Keratinocyte (primary cell): ENCODE data around the gene LPGAT1. TPM values are rescaled to one million over a fixed set of nuclear protein-coding genes. Genes with fewer than 3 reads are reported as not detected.

ENCODE experiments used
- DNase-seq: peaks from one replicate; pipeline ENCODE4 v3.0.0-alpha.2; 2011; ENCODE audit warnings: low read depth, missing footprints, low spot score
- FAIRE-seq: peaks from 2 replicates; lab custom pipeline; 2011; peaks lifted over from hg19 to GRCh38; lab: Jason Lieb, UNC
- H2AFZ ChIP-seq: 2 replicates; pipeline ENCODE4 v1.6.0; 2012; ENCODE audit warnings: low read length, control low read depth, inconsistent platforms; ENCODE audit not compliant: control insufficient read depth
- H3K27ac ChIP-seq: 2 replicates; pipeline ENCODE4 v1.5.1; 2011; ENCODE audit warnings: low read length; ENCODE audit not compliant: control insufficient read depth, insufficient read depth
- H3K27me3 ChIP-seq: 3 replicates; pipeline ENCODE4 v1.6.0; 2011; ENCODE audit warnings: low read length; ENCODE audit not compliant: control insufficient read depth, insufficient read depth; ENCODE audit errors: extremely low read depth
- H3K36me3 ChIP-seq, 2 experiments: 2 replicates in 1 of 2; 3 replicates in 1 of 2; pipeline ENCODE4 v1.5.1; 2011; ENCODE audit warnings: low read length in 2 of 2, mild to moderate bottlenecking in 1 of 2; ENCODE audit not compliant: control insufficient read depth in 2 of 2, insufficient read depth in 2 of 2; ENCODE audit errors: extremely low read depth in 1 of 2
- H3K4me1 ChIP-seq: 3 replicates; pipeline ENCODE4 v1.5.1; 2011; ENCODE audit warnings: low read length; ENCODE audit not compliant: control insufficient read depth, insufficient read depth; ENCODE audit errors: extremely low read depth
- H3K4me2 ChIP-seq: 3 replicates; pipeline ENCODE4 v1.6.0; 2011; ENCODE audit warnings: low read depth, low read length; ENCODE audit not compliant: control insufficient read depth, insufficient read depth; ENCODE audit errors: extremely low read depth
- H3K4me3 ChIP-seq, 3 experiments: fragments of 200-600 bp in 1 of 3; sonication (generic) in 1 of 3; 2 replicates in 2 of 3; 3 replicates in 1 of 3; pipeline ENCODE4 v1.5.1; 2011 to 2016; ENCODE audit warnings: low read length in 3 of 3, mild to moderate bottlenecking in 3 of 3, control low read depth in 2 of 3, inconsistent platforms in 1 of 3, low read depth in 1 of 3, mixed read lengths in 1 of 3, mixed run types in 1 of 3, moderate library complexity in 1 of 3; ENCODE audit not compliant: control insufficient read depth in 2 of 3, insufficient read depth in 2 of 3; ENCODE audit errors: extremely low read depth in 1 of 3
- H3K79me2 ChIP-seq: 2 replicates; pipeline ENCODE4 v1.6.0; 2012; ENCODE audit warnings: low read length; ENCODE audit not compliant: control insufficient read depth, insufficient read depth
- H3K9ac ChIP-seq: 3 replicates; pipeline ENCODE4 v1.6.0; 2011; ENCODE audit warnings: low read length; ENCODE audit not compliant: control insufficient read depth, insufficient read depth; ENCODE audit errors: extremely low read depth
- H3K9me1 ChIP-seq: 3 replicates; pipeline ENCODE4 v1.6.0; 2011; ENCODE audit warnings: low read length; ENCODE audit not compliant: control insufficient read depth, insufficient read depth; ENCODE audit errors: extremely low read depth
- H3K9me3 ChIP-seq: 2 replicates; pipeline ENCODE4 v1.5.1; 2012; ENCODE audit warnings: low read depth, low read length; ENCODE audit not compliant: control insufficient read depth
- H4K20me1 ChIP-seq: 3 replicates; pipeline ENCODE4 v1.6.0; 2011; ENCODE audit warnings: low read length; ENCODE audit not compliant: control insufficient read depth, insufficient read depth; ENCODE audit errors: extremely low read depth
- CTCF ChIP-seq, 3 experiments: IDR thresholded peaks in 1 of 3; conservative IDR thresholded peaks in 1 of 3; optimal IDR thresholded peaks in 1 of 3; 2 replicates in 2 of 3; 3 replicates in 1 of 3; pipeline versions ENCODE3 to v1.5.1; 2011; ENCODE audit warnings: low read length in 3 of 3, mild to moderate bottlenecking in 3 of 3, moderate library complexity in 2 of 3, control low read depth in 1 of 3, inconsistent platforms in 1 of 3; ENCODE audit not compliant: insufficient read depth in 2 of 3; ENCODE audit errors: extremely low read depth in 1 of 3
- EZH2 ChIP-seq: IDR thresholded peaks from one replicate; pipeline ENCODE4 v1.6.1; 2012; ENCODE audit warnings: inconsistent platforms, mild to moderate bottlenecking, low read length, moderate library complexity
- dilution Hi-C: fragments of 300-500 bp; cut with MboI; formaldehyde crosslinking; loops from one replicate; pipeline ENCODE4 v1.7.0; 2020; ENCODE audit warnings: low sequenced_read_pairs; ENCODE audit not compliant: extremely low pct_ligation_motif_present
- polyA plus RNA-seq, 5 experiments: library from polyadenylated mRNA; depleted of rRNA in 3 of 5; stranded (reverse) in 3 of 5; stranded (forward) in 1 of 5; unstranded in 1 of 5; fragments of >200 nt; gene quantifications; 1 replicate in 1 of 5; 2 replicates in 3 of 5; 3 replicates in 1 of 5; pipeline versions ENCODE4 v1.2.1 to v1.2.3, GENCODE V29; 2011 to 2012; ENCODE audit warnings: missing spikeins in 2 of 5, low read depth in 1 of 5, low replicate concordance in 1 of 5

LPGAT1 gene
- polyA plus RNA-seq, 1 donor (not counting 4 experiments of a cell fraction or from before 2014, with no cell fraction given), result 14.7 TPM

GRCh38 chr1:211804915-211805314 is 25.6 kb downstream of the LPGAT1 start:
- Histone ChIP-seq H3K36me3 (peaks cover 0 to 2% of the 10 kb centered on the region in 2 experiments), H3K4me2 (no peak overlapping the region), H3K79me2 (peaks cover 2% of the 10 kb centered on the region), H3K27ac (no peak overlapping the region), H3K9ac (no peak overlapping the region), H3K4me3 (no peak overlapping the region), H2AFZ (no peak overlapping the region), H3K4me1 (no peaks in the 10 kb centered on the region), H4K20me1 (no peaks in the 10 kb centered on the region), H3K27me3 (no peaks in the 10 kb centered on the region), H3K9me1 (no peaks in the 10 kb centered on the region), H3K9me3 (no peaks in the 10 kb centered on the region)
- no peak for DNase-seq
- no peak for FAIRE-seq
- TF ChIP-seq EZH2 (no peak), CTCF (optimal IDR thresholded peaks at IDR 0.05 in 1 of 3, IDR thresholded peaks at IDR 0.05 in 1 of 3, conservative IDR thresholded peaks at IDR 0.05 in 1 of 3; ENCODE audit: extremely low read depth in 1 of 3, insufficient read depth in 2 of 3, low read length in 3 of 3) (no peak)
- dilution Hi-C loops, result no loop called here

- no peaks in the 10 kb centered on the region for H3K27me3 ChIP-seq
- H3K4me2 ChIP-seq, result no peak overlapping the region
- H3K9me1 ChIP-seq, result no peaks in the 10 kb centered on the region
- dilution Hi-C loops, result no loop called here
- TF ChIP-seq CTCF (optimal IDR thresholded peaks at IDR 0.05 in 1 of 3, IDR thresholded peaks at IDR 0.05 in 1 of 3, conservative IDR thresholded peaks at IDR 0.05 in 1 of 3; ENCODE audit: extremely low read depth in 1 of 3, insufficient read depth in 2 of 3, low read length in 3 of 3) (no peak), EZH2 (no peak)
- peaks cover 1% of the 10 kb centered on the region for H3K79me2 ChIP-seq
- no peak for FAIRE-seq
- H3K4me3 ChIP-seq, result no peak overlapping the region
- H2AFZ ChIP-seq, result no peak overlapping the region
- H3K27ac ChIP-seq, result no peak overlapping the region
- H3K4me1 ChIP-seq, result no peaks in the 10 kb centered on the region
- no peak for DNase-seq
- no peaks in the 10 kb centered on the region for H3K9me3 ChIP-seq
- H4K20me1 ChIP-seq, result no peaks in the 10 kb centered on the region
- peaks cover 0 to 2% of the 10 kb centered on the region in 2 experiments for H3K36me3 ChIP-seq
- H3K9ac ChIP-seq, result no peak overlapping the region
These were observed 29.5 kb downstream of the LPGAT1 start for GRCh38 chr1:211800925-211801607.
